ENCODE results near the gene CHD5.

- no peak for TF ChIP-seq GATA2 (IDR thresholded peaks at IDR 0.05; ENCODE audit: low read depth, low read length)
- no peak for TF ChIP-seq GATA3 (IDR thresholded peaks at IDR 0.05; ENCODE audit: low read depth, low read length)
Observed at GRCh38 chr1:6166221-6166620, 13.9 kb downstream of the CHD5 start.

All from SH-SY5Y (cell line).